Suppressor macrophage treated with lipopolysaccharide for 4 hours (primary cell): ENCODE data around the gene BEAN1.

Experiments
- DNase-seq: peaks from one replicate; pipeline ENCODE4 v3.0.0-alpha.2; 2020

Gene BEAN1, protein sequence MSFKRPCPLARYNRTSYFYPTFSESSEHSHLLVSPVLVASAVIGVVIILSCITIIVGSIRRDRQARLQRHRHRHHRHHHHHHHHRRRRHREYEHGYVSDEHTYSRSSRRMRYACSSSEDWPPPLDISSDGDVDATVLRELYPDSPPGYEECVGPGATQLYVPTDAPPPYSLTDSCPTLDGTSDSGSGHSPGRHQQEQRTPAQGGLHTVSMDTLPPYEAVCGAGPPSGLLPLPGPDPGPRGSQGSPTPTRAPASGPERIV

DNA sequence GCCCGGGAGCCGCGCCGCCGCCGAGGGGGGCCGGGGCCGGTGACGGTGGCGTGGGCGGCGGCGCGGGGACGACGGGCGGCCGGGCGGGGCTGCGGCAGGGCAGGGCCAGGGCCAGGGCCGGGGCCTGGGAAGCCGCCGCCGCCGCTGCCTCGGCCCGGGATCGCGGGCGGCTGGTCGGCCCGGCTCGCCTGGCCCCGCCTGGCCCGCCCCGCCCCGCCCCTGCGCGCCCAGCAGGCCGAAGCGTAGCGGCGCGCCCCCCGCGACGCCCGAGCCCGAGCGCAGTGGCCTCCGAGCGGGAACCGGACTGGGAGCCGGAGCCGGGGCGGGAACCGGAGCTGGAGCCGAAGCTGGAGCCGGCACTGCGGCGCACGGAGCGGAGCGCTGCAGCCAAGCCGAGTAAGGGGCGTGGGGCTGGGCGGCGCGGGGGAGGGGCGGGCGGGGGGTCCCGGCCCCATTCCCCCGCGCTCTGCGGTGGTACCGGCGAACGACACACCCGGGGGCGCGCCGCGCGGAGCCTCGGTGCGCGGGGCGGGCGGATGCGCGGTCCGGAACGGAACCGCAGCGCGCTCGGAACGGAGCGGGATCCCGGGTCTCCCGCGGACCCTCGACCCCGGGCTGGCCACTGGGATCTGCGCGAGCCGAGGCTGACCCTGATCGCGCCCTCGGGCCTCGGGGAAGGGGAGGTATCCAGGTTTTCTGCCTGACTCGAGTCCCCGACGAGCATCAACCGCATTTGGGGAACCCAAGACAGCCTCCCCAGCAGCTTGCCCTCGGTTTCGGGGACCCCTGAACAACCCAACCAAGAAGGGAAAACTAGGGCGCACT lies at the start of gene BEAN1:
TSS of gene BEAN1 (plus strand) at position 260 of the 825 bp plus-strand sequence. CDS start 10,382 bp downstream, outside the sequence.
- peak; percentile 32 for DNase-seq

GRCh38 chr16:66377324-66377723 lies 49.8 kb upstream of the BEAN1 start:
- DNase-seq = no peak

GRCh38 chr16:66378741-66379570 lies 48.1 kb upstream of the BEAN1 start:
- DNase-seq = no peak

- DNase-seq = no peak
Measured at GRCh38 chr16:66379571-66379941, 47.5 kb upstream of the BEAN1 start.

GRCh38 chr16:66380421-66380820 lies 46.7 kb upstream of the BEAN1 start:
- DNase-seq = no peak

- no peak for DNase-seq
Measured at GRCh38 chr16:66381585-66382170, 45.4 kb upstream of the BEAN1 start.

DNA sequence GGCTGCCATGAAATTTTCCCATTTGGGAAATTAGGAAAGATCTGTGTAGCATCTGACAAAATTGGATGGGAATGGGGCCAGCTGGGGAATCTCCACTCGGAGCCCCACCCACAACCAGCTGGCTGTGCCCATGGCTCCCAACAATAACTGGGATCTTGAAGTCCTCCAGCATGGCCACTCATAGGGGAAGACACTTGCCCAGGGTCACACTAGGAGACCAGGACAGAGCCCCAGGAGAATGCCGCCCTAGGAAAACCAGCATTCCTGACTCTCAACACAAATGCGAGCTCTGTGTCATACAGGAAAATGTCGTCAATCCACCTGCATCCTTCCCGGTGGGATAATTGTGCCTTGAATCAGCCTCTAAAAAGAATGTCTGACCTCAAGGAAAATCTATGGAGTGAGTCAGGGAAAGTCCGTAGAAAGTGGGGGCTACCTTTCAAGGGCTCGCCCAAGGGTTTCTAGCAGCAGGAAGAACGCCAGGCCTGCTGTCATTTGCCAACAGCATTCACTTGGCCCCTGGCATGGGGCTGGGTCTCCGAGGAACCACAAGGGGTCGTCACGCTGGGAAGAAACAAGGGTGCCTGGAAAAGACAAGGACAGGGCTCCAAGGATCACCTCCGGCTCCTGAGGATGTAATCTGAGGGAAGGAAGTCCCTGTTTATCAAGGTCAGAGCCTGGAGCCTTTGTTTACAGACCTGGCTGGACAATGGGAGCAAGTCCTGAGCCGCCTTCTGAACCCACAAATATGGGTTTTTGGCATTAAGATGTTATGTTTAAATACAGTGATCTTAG lies 44.7 kb upstream of the BEAN1 start:
- DNase-seq = no peak

DNA sequence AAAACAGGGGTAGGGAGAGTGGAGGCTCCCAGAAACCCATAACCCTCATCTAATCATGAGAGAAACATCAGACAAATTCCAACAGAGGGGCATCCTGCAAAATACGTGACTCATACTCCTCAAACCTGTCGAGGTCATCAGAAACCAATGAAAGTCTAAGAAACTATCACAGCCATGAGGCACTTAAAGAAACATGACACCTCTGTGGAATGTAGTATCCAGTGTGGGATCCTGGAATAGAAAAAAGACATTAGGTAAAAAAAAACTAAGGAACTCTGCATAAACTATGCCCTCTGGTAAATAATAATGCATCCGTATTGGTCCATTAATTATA lies 44.2 kb upstream of the BEAN1 start:
- DNase-seq = no peak

DNA sequence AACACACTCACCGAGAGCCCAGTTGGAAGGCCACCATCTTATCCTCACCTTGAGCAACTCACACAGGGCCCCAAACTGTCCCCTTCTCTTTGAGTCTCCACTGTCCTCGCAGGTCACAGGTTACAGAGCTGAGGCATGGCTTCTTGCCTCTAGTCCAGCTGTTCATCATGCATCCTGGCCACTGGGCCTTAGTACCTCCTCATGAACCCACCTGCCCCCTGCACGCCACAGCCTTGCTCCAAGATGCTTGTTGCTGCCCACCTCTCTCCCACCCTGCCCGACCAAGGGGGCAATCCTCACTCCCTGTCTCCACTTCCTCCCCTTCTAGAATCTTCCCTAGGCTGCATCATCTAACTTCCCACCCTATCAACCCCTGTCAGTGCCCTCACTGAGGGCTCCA lies 43.5 kb upstream of the BEAN1 start:
- no peak for DNase-seq

- no peak for DNase-seq
Measured at GRCh38 chr16:66385415-66385814, 41.7 kb upstream of the BEAN1 start.

- DNase-seq = no peak
Measured at GRCh38 chr16:66386629-66387622, 40.2 kb upstream of the BEAN1 start.

GRCh38 chr16:66387817-66388332 lies 39.2 kb upstream of the BEAN1 start:
- no peak for DNase-seq

DNA sequence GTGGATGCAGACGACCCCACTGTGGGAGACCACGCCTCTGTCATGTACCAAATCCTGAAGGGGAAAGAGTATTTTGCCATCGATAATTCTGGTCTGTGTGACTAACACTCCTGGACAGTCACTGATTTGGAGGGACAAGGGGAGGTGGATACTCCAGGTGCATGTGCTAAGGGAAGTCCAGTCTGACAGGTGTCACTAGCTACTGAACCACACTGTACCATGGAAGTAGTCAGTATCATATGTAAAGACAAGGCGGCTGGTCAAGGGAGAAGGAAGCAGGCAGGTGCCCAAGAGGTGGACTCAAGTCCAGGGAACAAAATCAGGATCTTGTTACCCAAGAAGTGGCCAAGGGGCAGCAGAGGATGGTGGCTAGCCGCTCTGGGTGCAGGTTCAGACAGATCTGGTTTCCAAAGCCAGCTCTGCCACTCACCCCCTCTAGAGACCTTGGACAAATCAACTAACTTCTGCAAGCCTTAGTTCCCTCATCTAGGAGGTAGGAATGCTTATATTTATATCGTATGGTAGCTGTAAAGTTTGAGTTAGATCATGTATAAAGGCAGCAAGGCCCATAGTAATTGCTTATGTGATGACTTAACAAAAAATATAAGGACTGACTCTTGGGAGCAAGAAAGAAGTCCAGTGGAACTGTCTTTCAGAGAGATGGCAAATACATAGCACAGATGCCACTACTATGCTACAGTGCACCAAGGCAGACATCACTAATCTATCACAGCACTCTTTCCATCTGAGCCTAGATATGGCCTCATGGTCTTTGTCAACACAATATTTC lies 38.5 kb upstream of the BEAN1 start:
- DNase-seq = no peak

DNA sequence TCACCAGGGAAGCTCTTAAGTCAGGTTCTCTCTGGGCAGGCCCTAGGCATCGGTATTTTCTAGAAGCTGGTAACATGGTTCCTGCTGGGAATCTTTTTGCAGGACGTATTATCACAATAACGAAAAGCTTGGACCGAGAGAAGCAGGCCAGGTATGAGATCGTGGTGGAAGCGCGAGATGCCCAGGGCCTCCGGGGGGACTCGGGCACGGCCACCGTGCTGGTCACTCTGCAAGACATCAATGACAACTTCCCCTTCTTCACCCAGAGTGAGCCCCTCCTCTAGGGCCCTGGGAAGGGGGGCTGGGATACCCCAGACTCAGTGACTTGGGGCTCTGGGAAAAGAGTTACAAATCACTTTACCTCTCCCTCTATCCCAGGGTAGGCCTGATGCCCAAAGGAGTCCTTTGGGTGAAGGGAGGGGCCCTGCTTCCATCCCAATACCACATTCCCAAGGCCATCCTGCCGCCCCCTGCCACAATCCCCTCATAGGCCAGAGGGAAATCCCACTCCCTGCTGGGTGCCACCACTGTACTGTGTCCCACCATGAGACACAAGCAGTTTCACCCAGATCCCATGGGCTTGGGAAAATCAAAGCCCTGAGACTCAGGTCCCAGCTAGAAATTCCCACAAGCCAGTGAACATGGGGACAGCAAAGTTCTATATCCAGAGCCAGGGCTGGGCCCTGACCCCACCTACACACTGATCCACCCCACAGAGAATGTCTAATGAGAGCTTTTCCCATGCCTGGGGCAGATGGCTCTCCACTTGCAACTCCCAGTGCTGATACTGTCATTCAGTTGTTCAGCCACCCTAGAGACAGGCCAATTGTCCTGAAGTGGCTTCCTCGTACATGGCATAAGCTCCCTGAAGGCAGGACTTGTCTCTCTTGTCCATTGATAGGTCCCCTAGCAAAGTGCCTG lies 37.6 kb upstream of the BEAN1 start:
- DNase-seq = no peak

DNA sequence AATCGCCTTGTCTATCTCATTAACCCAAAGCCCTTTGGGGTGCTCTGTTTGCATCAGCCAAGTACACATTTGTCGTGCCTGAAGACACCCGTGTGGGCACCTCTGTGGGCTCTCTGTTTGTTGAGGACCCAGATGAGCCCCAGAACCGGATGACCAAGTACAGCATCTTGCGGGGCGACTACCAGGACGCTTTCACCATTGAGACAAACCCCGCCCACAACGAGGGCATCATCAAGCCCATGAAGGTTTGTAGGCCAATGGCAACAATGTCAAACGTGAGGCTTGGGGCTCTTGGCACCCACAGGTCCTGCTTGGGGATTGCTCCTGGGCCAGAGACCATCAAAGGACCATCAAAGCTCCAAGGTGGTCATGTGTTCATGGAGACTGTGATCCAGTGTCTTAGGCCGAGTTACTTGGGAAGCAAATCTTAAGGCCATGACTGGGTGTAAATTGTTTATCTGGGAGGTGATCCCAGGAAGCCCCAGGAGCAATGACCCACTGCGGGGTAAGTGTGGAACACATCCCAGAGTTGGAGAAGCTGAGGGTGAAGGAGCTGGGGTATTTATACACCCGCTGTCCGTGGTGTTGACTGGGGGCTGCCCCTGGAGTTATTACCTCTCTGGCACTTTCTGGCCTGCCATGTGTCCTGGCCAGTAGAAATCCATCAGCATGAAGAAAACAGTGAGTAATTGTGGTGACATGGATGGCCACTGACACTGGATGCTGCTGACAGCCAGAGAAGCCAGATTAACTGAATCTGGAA lies 36.6 kb upstream of the BEAN1 start:
- no peak for DNase-seq

GRCh38 chr16:66391726-66392670 lies 35.1 kb upstream of the BEAN1 start:
- DNase-seq = no peak
